Left kidney (tissue), 8 donors: Measurements from ENCODE around the gene HSP90B1. TPM values are rescaled to one million over a fixed set of nuclear protein-coding genes. Genes with fewer than 3 reads are reported as not detected.

Experiments used
- DNase-seq: peaks from one replicate; pipeline ENCODE4 v3.0.0-alpha.2; 2013
- long read RNA-seq, 8 donors: transcript quantifications; one replicate each; lab custom pipeline, GENCODE V29; 2026
- polyA plus RNA-seq: library from polyadenylated mRNA; unstranded; fragments of 120-200 nt; gene quantifications from one replicate; pipeline ENCODE4 v1.2.1, GENCODE V29; 2013; ENCODE audit not compliant: insufficient read length

HSP90B1 gene
- 986 TPM for polyA plus RNA-seq
- long read RNA-seq, donor 1, transcript HSP90B1-204 (2 exons, 839 nt): minor isoform, 14 of 600 reads
- long read RNA-seq, donor 1, transcript HSP90B1-201 (18 exons, 2,858 nt): major isoform, 35 of 600 reads
- long read RNA-seq, donor 1, partial matches to known transcripts: 496 of 600 reads
- long read RNA-seq, donor 1, other reads (novel, unspliced or antisense): 51 of 600 reads
- long read RNA-seq, donor 2, transcript HSP90B1-201 (18 exons, 2,858 nt): major isoform, 34 of 520 reads
- long read RNA-seq, donor 2, transcript HSP90B1-204 (2 exons, 839 nt): minor isoform, 6 of 520 reads
- long read RNA-seq, donor 2, partial matches to known transcripts: 422 of 520 reads
- long read RNA-seq, donor 2, other reads (novel, unspliced or antisense): 54 of 520 reads
- long read RNA-seq, donor 3, transcript HSP90B1-201 (18 exons, 2,858 nt): major isoform, 27 of 399 reads
- long read RNA-seq, donor 3, partial matches to known transcripts: 356 of 399 reads
- long read RNA-seq, donor 3, other reads (novel, unspliced or antisense): 9 of 399 reads
- long read RNA-seq, donor 4, partial matches to known transcripts: 89 of 90 reads
- long read RNA-seq, donor 4, other reads (novel, unspliced or antisense): 0 of 90 reads
- long read RNA-seq, donor 5, transcript HSP90B1-209 (4 exons, 581 nt): minor isoform, 6 of 661 reads
- long read RNA-seq, donor 5, transcript HSP90B1-204 (2 exons, 839 nt): minor isoform, 6 of 661 reads
- long read RNA-seq, donor 5, transcript HSP90B1-201 (18 exons, 2,858 nt): major isoform, 98 of 661 reads
- long read RNA-seq, donor 5, partial matches to known transcripts: 504 of 661 reads
- long read RNA-seq, donor 5, other reads (novel, unspliced or antisense): 45 of 661 reads
- long read RNA-seq, donor 6, transcript HSP90B1-201 (18 exons, 2,858 nt): major isoform, 30 of 639 reads
- long read RNA-seq, donor 6, transcript HSP90B1-204 (2 exons, 839 nt): minor isoform, 12 of 639 reads
- long read RNA-seq, donor 6, partial matches to known transcripts: 566 of 639 reads
- long read RNA-seq, donor 6, other reads (novel, unspliced or antisense): 27 of 639 reads
- long read RNA-seq, donor 7, transcript HSP90B1-201 (18 exons, 2,858 nt): major isoform, 48 of 871 reads
- long read RNA-seq, donor 7, transcript HSP90B1-204 (2 exons, 839 nt): minor isoform, 5 of 871 reads
- long read RNA-seq, donor 7, partial matches to known transcripts: 765 of 871 reads
- long read RNA-seq, donor 7, other reads (novel, unspliced or antisense): 48 of 871 reads
- long read RNA-seq, donor 8, transcript HSP90B1-201 (18 exons, 2,858 nt): major isoform, 24 of 181 reads
- long read RNA-seq, donor 8, partial matches to known transcripts: 146 of 181 reads
- long read RNA-seq, donor 8, other reads (novel, unspliced or antisense): 8 of 181 reads

DNA sequence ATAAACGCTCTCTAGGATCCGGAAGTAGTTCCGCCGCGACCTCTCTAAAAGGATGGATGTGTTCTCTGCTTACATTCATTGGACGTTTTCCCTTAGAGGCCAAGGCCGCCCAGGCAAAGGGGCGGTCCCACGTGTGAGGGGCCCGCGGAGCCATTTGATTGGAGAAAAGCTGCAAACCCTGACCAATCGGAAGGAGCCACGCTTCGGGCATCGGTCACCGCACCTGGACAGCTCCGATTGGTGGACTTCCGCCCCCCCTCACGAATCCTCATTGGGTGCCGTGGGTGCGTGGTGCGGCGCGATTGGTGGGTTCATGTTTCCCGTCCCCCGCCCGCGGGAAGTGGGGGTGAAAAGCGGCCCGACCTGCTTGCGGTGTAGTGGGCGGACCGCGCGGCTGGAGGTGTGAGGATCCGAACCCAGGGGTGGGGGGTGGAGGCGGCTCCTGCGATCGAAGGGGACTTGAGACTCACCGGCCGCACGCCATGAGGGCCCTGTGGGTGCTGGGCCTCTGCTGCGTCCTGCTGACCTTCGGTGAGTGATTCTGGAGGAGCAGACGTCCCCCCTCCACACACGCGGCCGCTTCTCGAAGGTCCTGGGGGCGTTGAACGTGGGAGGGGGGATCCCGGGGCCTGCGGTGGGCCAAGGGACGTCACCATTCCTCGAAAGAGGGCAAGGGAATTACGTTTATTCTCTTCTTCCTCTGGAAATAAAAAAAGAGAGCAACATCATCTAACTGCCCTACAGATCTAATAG is at the start of gene HSP90B1:
HSP90B1 (plus strand) TSS at position 377 of the 753 bp plus-strand sequence; CDS start at position 483, 106 bp downstream.
- peak; percentile 100 for DNase-seq

DNA sequence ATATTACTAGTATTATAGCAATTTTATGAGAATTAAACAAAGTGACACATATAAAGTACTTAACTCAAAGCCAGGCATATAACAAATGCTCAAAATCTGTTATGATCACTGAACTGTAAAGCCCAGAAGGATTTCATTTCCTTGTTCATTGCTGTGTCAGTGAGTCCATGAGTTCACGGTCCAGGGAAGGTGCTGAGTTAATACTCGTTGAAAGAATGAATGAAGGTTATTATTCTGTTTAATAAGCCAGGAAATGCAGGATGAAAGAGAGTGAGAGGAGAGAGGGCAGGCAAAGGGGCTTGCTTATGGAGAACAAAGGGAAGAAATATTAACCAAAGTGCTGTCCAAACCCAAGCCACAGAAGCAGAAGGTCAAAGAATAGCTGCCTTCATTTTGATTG is 48.9 kb upstream of the HSP90B1 start:
- peak; percentile 12 for DNase-seq

DNA sequence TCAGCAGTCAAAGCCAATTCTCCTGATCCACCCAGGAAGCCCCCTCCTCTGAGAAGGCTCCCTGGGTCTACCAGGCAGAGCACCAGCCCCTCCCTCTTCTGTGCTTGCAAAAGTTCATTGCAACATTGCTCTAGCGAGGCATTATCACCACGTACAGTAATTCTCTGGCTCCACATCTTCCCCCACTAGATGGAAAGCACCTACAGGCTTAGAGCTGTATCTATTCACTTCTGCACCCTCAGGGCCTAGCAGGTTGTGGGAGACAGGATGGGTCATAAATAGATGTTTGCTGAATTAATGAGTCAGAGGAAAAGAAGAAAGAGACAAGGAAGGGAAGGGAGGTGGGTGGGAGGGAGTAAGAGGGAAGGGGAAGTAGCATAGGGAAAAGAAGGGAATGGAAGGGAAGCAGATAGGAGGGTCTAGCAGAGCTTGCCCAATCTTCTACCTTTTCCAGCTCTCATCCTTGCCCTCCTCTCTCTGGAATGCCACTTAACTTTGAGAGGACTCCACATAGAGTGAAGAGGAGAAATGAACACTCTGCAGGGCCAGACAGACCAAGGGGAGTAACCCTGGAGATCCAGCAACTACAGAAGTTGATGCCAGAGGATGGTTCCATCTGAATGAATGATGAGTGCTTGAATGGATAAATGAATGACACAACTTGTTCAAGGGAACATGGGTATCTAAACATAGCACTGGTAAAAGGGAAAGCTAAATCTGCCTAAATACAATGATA is 47.2 kb upstream of the HSP90B1 start:
- DNase-seq: no peak

DNA sequence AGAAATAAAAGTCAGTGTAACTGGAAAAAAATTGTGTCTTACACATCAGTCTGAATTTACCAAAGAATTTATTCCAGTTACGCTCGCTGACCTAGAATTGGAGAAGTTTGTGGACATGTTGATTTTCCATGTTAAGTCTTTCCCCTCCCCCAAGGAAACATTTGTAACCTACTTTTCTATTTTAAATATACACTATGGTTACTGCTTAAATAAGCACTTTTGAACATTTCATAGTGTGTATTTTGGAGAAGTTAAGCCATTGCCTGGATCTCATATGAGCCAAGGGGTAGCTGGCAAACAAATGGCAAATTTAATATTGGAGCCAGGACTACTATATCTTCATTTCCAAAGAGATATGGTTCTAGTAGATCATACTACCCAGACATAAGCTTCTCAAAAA is 46.3 kb upstream of the HSP90B1 start:
- DNase-seq: no peak

DNA sequence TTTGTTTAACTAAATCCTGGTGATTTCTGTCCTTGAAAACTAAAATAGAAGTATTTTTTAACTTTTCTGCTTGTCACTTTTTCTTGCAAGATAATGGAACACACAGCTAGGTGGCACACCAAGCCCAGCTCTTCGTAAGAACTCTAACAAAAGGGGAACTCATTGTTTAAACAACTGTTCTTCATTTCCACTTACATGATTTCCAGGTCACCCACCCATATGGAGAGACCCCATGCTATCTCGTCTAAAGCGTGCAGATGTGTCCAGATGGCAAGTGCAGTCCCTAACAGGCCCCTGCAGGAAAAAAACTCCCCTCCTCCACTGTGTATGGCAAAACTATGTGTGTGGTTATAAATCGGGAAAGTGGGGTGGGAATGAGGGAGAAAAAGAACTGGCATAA is 45.9 kb upstream of the HSP90B1 start:
- DNase-seq: peak; percentile 21

DNA sequence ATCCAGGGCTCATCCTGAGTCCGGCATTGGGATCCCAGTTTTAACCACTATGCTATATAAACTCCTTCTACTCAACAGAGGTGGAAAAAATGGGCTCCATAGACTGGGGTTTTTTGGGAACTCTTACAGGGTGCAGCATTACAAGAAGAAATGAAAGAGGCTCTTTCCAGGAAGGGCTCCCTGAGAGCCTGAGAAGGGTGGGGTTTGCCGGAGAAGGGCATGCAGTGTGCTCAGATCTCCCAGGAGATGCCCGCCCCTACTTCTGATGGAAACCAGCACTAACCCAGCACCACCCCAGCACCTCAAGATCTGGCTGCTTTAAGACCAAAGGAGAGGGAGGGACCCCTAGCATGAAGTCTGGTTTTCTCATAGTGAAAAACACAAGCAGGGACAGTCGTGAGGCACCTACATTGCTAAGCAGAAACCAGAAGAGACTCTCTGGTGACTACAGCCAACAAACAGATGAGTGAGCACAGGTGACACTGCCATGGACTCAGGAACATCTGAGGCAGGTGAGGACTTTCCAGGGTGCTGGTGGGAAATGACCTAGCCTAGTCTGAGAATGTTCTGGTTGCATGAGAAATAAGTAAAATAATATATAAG is 43.9 kb upstream of the HSP90B1 start:
- DNase-seq: no peak

DNA sequence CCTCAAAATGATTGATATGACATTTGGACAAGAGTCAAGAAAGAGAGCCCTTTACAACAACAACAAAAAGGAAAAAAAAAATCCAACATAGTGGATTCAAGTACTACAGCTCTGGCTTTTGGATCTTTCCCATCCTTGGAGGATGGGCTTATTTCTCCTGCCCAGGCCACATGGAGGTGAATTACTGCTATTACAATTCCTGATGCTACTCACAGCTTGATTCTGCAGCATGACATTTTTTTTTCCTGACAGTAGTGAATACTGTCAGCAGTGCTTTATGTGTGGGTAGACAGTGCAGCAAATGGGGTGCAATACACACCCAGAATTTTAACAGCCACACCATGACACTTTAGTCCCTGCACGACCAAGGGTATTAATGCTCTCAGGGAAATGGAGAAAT is 42.5 kb upstream of the HSP90B1 start:
- no peak for DNase-seq

DNA sequence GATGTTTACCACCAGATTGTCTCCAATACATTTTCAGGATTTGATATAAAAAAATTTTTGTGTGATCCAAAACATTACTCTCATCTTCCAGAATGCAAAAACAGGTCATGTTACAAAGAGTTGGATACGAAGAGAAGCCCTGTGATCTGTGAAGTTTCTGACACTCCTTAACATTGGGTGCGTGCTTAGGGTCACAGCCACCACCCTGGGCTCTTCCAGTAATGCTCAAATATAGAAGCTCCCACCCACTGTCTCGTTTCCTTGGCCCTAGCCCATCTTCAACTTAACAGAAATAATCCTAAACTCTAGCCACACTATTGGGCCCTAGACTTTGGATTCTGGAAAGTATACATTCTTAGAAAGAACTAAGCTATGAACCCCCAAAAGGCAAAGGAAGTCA is 32.9 kb upstream of the HSP90B1 start:
- no peak for DNase-seq

DNA sequence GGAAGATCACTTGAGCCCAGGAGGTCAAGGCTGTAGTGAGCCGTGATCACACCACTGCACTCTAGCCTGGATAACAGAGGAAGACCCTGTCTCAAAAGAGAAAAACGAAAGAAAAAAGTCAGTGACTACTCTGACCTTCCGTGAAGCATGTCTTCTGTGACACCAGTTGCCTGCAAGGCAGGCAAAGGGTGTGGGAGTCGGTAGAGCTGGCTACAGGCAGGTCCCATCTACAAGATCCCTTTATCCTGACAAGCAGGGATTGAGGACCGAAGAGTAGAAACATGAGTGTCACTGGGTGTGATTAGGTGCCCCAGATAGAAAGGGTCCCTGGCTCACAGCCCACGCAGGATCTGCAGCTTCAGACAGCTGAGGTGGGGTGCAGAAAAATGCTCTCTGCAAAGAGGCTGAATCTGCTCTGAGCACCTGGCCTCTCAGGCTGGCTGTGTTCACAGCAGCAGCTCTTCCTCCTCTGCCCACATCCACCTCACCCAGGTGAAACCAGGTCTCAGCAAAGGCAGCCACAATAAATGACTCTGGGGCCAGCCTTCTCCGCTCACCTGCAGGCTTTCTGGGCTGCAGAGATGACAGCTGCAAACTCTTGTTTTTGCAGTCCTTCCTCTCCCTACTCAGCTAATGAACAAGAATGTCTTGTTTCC is 28.6 kb upstream of the HSP90B1 start:
- DNase-seq: no peak

DNA sequence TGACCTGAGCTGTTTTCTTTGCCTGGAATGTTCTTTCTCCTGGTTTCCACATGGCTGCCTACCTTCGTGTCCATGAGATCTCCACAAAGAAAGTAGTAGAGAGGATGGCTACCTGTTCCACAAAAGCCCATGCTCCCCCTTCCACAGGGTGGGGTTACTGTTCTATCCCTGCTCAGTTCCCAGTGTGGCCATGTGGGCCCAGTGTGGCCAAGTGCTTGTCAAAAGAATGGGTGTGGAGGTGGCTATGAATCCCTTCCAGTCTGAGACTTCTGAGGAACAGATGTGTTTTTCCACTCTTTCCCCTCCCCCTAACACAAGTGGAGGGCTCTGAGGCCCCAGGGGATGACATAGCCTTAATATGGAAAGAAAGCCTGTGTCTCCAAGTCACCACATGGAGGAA is 26.2 kb upstream of the HSP90B1 start:
- DNase-seq: no peak

DNA sequence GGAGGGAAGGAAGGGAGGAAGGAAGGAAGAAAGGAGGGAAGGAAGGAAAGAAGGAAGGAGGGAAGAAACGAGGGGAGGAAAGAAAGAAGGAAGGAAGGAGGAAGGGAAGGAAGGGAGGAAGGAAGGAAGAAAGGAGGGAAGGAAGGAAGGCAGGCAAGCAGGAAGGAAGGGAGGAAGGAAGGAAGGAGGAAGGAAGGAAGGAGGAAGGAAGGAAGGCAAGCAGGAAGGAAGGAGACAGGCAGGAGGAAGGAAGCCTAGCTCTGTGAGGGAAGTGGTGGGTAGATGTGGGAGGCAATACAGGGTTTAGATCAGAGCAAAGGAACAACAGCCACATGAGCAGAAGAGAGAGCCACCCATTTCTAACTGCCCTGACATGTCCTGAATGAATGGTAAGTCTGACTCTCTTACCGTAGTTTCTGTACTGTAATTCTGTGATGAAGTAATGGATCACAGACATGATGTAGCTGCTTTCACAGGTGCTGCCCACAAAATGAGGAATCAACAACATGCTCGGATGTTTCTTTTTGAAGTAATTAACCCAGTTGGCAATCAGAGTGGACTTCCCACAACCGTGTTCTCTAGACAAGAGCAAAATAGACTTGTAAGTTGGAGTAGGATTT is 24.4 kb upstream of the HSP90B1 start:
- DNase-seq: no peak

DNA sequence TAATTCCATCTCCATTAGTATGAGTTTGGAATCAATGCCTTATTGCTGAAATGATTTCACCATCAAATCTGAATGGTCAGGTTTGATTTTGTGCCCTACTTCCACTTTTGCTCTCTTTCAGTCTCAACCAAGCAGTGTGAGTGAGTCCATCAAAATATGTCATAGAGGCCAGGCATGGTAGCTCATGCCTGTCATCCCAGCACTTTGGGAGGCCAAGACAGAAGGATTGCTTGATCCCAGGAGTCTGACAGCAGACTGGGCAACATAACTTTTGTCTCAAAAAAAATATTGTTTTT is 22.0 kb upstream of the HSP90B1 start:
- DNase-seq: no peak

DNA sequence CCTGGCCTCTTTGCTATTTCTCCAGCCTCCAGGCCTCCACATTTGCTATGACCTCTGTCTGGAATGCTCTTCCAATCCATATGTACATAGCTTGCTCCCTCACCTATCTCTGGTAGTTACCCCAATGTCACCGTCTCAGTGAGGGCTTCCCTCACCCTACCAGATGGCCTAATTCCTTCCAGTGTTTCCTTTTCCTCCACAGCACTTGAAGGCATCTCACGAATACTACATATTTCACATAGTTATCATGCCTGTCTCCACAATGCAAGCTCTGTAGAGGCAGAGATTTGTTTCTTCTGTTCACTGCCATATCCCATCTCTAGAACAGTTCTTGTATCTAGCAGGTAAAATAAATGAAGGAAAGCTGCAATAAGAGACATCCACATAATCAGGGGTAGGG is 21.3 kb upstream of the HSP90B1 start:
- DNase-seq: no peak

DNA sequence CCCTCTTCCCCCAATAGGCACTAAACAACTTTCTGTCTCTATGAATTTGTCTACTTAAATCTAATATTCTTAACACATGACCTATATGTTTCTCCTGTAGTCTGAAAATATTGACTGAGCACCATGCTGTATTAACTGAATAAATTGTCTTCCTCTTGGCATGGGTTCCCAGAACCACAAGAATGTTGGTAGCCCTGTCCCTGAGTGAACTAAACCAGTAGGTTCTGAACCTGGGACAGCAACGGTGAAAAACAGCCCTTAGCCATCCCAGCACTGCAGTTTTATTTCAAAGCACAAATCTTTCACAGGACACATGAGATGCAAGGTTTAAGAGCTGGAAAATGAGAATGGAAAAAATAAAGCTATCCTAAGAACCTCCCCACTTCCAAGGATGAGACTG is 20.4 kb upstream of the HSP90B1 start:
- no peak for DNase-seq

DNA sequence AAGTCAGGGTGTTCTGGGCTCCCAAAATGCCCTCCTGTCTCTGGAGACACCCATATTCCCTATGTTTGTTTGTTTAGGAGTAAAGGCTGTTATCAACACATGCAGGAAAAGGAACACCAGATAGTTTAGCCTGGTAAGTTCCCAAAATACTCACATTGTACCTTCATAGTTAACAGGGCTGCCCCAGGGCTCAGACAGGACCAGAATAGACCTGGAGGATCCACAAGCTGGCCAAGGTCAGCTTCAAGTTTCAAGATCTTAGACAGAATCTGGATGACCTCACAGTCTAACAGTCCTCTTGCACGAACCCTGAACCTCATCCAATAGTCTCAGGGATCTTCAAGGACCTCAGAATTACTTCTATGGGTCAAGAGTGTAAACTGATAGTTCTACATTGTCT is 18.1 kb upstream of the HSP90B1 start:
- no peak for DNase-seq

DNA sequence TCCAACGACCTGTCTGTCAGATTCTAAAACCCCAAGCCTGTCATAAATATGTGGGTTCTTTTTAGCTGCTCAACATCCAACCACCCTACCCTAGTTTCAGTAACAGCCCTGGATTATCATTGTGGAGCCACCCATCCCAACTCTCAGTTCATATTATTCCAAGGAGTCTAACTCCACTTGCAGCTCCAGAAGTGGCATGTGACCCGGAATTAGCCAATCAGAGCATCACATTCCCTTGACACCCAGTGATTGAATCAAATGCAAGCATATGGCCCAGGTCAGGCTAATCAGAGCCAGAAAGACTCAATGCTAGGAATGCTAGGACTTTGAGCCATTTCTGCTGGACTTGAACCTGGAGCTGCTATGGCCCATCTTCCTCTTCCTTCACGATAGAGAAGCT is 17.1 kb upstream of the HSP90B1 start:
- DNase-seq: no peak

DNA sequence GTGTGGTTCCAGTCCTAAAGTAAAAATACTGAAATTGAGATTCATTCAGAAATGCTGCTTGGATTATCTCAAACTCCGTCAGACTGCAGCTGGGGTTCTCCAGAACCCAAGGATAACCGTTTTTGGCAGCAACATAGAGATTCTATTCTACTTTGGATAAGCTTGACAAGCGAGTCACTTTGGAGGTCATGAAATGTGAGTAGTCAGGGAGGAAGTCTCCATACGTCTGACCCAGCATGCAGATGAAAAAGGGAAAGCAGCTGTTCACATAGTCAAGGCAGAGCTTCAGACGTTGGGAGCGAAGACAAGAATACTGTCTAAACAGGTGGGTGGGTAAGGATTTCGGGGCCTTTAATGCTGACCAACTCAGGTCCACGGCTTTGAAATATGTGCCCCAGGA is 14.9 kb upstream of the HSP90B1 start:
- DNase-seq: no peak

DNA sequence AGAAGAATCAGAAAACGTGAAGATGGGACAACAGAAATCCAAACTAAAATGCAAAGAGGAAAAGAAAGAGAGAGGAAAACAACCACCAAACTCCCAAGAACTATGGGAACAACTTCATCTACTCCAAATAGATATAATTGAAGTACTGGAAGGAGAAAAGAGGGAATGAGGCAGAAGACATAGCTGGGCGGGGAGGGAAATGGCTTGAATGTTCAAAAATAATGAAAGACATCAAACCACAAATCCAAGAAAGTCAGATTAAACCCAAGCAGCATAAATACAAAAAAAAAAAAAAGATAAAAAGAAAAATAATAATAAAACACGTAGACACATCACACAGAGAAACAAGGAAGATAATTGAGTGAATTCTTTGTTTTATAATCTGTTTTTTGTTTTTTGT is 12.3 kb upstream of the HSP90B1 start:
- no peak for DNase-seq
